ENCODE measurements around the gene AMT.

The AMT gene

GRCh38 chr3:49422379-49423248 is at the start of gene AMT:
Gene AMT, minus strand, starts transcription at chr3:49422473. Its CDS starts 23 bp downstream, at chr3:49422450.
- DNase-seq (ENCODE audit: low spot score), result no peak

DNA sequence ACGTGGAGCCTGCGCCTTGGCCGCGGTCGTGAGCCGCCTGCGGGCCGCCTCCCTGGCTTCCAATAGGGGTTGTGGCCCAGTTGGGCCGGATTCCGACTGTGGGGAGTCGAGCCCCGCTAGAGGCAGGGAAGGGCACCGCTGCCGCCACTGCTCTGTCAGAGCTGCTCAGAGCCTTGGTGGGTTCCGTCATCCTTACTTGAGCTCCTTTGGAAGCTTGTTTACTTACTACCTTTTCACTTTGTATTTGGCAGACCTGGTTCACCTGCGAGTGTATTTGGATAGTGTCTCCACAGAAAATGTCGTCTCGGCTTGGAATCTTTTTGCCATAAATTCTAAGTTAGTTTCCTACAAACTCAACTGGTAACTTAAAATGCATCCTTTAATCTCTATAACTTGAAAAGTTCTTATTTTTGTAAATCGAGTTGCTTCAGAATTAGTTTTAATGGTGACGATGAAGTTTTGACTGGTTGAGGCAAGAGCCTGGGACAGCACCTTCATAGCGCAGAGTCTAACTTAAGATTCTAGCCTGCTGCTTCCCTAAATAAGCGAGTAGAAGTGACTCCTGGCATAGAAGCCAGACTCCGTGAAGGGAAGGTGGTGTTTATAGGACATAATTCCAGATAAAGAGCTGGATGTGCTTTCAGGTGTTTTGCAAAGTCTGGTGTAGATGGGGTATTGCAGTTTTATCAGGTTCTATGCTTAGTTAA is 48.6 kb upstream of the AMT start:
- no peak for DNase-seq (ENCODE audit: low spot score)

DNA sequence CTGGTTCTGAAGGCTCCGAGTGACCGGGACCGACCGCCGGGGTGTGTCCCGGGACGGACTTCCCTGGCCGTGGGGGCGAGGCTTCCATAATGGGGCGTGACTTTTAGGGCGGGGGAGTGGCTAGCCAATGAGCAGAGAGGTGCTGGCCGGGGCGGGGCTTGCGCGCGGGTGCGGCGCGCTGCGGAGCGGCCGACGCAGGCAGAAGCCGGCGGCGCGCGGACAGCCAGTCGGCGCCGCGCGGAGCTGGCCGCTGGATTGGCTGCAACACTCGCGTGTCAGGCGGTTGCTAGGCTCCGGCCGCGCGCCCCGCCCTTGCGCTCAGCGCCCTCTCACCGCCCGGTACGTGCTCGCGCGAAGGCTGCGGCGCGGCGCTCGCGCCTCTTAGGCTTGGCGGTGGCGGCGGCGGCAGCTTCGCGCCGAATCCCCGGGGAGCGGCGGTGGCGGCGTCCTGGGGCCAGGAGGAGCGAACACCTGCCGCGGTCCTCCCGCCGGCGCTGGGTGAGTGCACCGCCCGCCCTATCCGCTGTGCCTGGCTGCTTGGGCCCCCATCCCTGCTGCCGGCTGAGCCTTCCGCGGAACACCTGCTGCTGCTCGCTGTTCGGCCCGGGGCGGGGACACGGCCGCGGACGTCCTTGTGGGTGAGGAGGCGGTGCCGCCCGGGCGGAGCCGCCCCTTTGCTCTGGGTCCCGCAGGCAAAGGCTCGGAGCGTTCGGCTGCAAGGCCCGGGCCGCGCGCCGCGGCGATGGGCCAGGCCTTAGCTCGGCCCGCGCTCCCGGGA is 47.9 kb upstream of the AMT start, which contains the start of gene DAG1:
TSS of gene DAG1 (plus strand) at position 332 of the 778 bp plus-strand sequence. CDS start 40,268 bp downstream, outside the sequence.
- peak; percentile 97 for DNase-seq (ENCODE audit: low spot score)

- DNase-seq (ENCODE audit: low spot score), result peak; percentile 50
These were observed 47.0 kb upstream of the AMT start for GRCh38 chr3:49469037-49469935.

GRCh38 chr3:49466085-49466484 is 43.8 kb upstream of the AMT start:
- no peak for DNase-seq (ENCODE audit: low spot score)

DNA sequence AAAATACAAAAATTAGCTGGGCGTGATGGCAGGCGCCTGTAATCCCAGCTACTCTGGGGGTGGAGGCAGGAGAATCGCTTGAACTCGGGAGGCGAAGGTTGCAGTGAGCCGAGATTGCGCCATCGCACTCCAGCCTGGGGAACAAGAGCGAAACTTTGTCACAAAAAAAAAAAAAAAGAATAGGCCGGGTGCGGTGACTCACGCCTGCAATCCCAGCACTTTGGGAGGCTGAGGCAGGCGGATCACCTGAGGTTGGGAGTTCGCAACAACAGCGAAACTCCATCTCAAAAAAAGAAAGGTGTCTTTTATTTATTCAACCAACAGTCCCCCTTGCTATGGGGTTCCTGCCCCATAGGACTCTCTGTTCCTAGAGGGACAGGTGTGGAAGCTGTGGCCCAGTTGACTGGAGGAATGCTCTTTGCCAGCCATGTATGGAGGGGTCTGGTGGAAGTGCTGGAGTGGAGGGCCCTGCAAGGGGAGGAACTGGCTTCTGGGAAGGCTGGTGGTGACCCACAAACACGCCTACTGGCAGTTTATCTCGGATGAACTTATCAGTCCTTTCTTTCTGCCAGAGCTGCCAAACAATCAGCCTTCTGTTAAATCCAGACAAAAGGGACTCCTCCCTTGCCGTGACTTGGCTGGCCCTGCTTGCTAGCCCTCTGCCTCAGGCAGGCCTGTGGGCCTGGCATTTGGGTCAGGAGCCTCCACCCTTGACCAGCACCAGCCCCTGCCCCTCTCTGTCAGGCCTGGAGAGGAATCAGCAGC is 43.2 kb upstream of the AMT start:
- DNase-seq (ENCODE audit: low spot score), result peak; percentile 39

- DNase-seq (ENCODE audit: low spot score), result no peak
These were observed 39.9 kb upstream of the AMT start for GRCh38 chr3:49462222-49462621.

- DNase-seq (ENCODE audit: low spot score), result no peak
These were observed 39.3 kb upstream of the AMT start for GRCh38 chr3:49461443-49462171.

DNA sequence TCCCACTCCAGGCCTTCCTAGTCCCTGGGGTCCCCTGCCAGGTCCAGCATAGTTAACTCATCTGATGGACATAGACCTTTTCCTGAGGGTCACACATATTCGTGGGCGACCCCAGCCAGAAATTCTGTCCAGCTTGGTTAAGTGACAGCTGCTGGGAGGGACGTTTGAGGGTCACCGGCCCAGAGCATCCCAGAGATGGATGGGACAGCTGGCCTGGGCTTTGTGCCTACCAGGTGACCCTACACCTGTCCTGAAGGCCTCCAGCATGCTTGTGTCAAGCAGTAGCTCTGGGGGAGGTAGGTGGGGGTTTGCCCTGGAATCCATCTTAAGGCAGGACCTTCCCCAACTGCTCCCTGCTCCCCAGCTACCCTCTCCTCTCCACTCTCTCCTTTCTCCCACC is 38.7 kb upstream of the AMT start:
- DNase-seq (ENCODE audit: low spot score), result no peak

GRCh38 chr3:49460188-49460890 is 38.1 kb upstream of the AMT start:
- no peak for DNase-seq (ENCODE audit: low spot score)

DNA sequence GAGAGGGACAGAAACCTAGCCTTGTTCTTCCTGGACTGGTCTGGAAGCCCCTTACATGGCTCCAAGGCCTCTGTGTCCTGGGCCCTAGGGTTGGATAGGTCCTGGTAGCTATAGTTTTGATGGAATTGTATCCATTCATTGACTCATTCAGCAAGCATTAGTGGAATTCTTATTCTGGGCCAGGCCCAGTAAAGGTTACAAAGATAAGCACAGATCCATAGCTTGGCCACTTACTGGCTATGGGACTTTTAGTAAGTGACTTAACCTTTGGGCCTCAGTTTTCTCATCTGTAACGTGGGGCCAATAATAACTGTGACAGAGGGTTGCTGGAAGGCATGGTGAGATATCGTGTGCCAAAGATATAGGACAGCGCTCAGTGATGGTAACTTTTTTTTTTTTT is 34.2 kb upstream of the AMT start:
- no peak for DNase-seq (ENCODE audit: low spot score)

GRCh38 chr3:49454898-49455681 is 32.8 kb upstream of the AMT start:
- no peak for DNase-seq (ENCODE audit: low spot score)

- DNase-seq (ENCODE audit: low spot score), result no peak
These were observed 32.2 kb upstream of the AMT start for GRCh38 chr3:49454458-49454857.

DNA sequence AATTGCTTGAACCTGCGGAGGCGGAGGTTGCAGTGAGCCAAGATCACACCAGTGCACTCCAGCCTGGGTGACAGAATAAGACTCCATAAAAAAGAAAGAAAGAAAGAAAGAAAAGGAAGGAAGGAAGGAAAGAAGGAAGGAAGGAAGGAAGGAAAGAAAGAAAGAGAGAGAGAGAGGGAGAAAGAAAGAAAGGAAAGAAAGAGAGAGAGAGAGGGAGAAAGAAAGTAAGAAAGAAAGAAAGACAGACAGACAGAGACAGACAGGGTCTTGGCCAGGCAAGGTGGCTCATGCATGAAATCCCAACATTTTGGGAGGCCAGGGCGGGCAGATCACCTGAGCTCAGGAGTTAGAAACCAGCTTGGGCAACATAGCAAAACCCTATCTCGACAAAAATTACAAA is 31.3 kb upstream of the AMT start:
- no peak for DNase-seq (ENCODE audit: low spot score)

DNA sequence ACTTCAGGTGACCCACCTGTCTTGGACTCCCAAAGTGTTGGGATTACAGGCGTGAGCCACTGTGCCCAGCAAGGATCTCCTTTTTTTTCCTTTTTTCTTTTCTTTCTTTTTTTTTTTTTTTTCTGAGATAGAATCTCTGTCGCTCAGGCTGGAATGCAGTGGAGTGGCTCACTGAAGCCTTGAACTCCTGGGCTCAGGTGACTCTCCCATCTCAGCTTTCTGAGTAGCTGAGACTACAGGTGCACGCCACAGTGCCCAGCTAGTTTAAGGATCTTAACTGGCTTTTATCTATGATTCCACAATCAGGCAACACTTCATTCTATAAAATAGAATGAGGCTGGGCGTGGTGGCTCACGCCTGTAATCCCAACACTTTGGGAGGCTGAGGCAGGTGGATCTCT is 23.1 kb upstream of the AMT start:
- DNase-seq (ENCODE audit: low spot score), result no peak

- DNase-seq (ENCODE audit: low spot score), result no peak
These were observed 12.5 kb upstream of the AMT start for GRCh38 chr3:49434731-49435130.

- no peak for DNase-seq (ENCODE audit: low spot score)
These were observed 6.4 kb upstream of the AMT start for GRCh38 chr3:49428752-49429080.

GRCh38 chr3:49427586-49427985 is 5.3 kb upstream of the AMT start:
- no peak for DNase-seq (ENCODE audit: low spot score)

- no peak for DNase-seq (ENCODE audit: low spot score)
These were observed 2.5 kb upstream of the AMT start for GRCh38 chr3:49424816-49425215.
